SK-N-SH (cell line): ENCODE data around the gene TBC1D17. TPM values are rescaled to one million over a fixed set of nuclear protein-coding genes. Genes with fewer than 3 reads are reported as not detected.
A peak's percentile ranks its signal among the peaks of the same experiment; 100 is the strongest.

Experiments used
- CTCF ChIA-PET: fragments of 300-600, 350-600 bp; formaldehyde crosslinking; extraction: SDS; loops from one replicate; lab custom pipeline; 2021; lab: Yijun Ruan, JAX
- POLR2A ChIA-PET: fragments of 350-600 bp; sonication (Branson Sonifier 250); formaldehyde crosslinking; extraction: SDS; loops from one replicate; lab custom pipeline; 2020; ENCODE audit warnings: antibody characterized with exemption, inconsistent platforms; lab: Yijun Ruan, JAX
- DNase-seq: peaks from one replicate; pipeline ENCODE4 v3.0.0; 2012
- H2AFZ ChIP-seq: fragments of 200-600 bp; sonication (generic); 2 replicates; pipeline ENCODE4 v1.8.1; 2016; ENCODE audit warnings: antibody characterized with exemption, mild to moderate bottlenecking, low read depth
- H3F3A ChIP-seq: fragments of 200-600 bp; sonication (generic); replicated peaks from 2 replicates; pipeline ENCODE3; 2016; ENCODE audit warnings: antibody characterized with exemption, mild to moderate bottlenecking; ENCODE audit not compliant: insufficient read depth
- H3K27ac ChIP-seq, 2 experiments: fragments of 200-500 bp in 1 of 2; fragments of 200-600 bp in 1 of 2; sonication (Bioruptor generic) in 1 of 2; sonication (generic), shearing (Covaris generic) in 1 of 2; 2 replicates each; pipeline versions ENCODE4 v1.5.1 to v1.6.1; 2014 to 2016; ENCODE audit warnings: low read depth in 2 of 2, inconsistent platforms in 1 of 2, low read length in 1 of 2, mild to moderate bottlenecking in 1 of 2, mixed read lengths in 1 of 2
- H3K27me3 ChIP-seq: fragments of 200-600 bp; sonication (generic), shearing (Covaris generic); 2 replicates; pipeline ENCODE4 v1.6.1; 2016; ENCODE audit warnings: mixed run types; ENCODE audit not compliant: insufficient read depth
- H3K36me3 ChIP-seq, 2 experiments: fragments of 200-500 bp in 1 of 2; fragments of 200-600 bp in 1 of 2; sonication (Bioruptor generic) in 1 of 2; sonication (generic) in 1 of 2; replicated peaks in 1 of 2; 2 replicates each; pipeline versions ENCODE3 to v1.5.1; 2014 to 2016; ENCODE audit warnings: low read length in 1 of 2, mild to moderate bottlenecking in 1 of 2; ENCODE audit not compliant: insufficient read depth in 2 of 2, control insufficient read depth in 1 of 2
- H3K4me1 ChIP-seq, 2 experiments: fragments of 200-500 bp in 1 of 2; fragments of 200-600 bp in 1 of 2; sonication (Bioruptor generic) in 1 of 2; sonication (generic), shearing (Covaris generic) in 1 of 2; 2 replicates each; pipeline versions ENCODE4 v1.5.1 to v1.6.1; 2014 to 2016; ENCODE audit warnings: low read depth in 1 of 2, low read length in 1 of 2, mixed run types in 1 of 2; ENCODE audit not compliant: insufficient read depth in 2 of 2, control insufficient read depth in 1 of 2
- H3K4me2 ChIP-seq: fragments of 200-600 bp; sonication (generic), shearing (Covaris generic); 2 replicates; pipeline ENCODE4 v1.6.1; 2017; ENCODE audit warnings: mixed run types
- H3K4me3 ChIP-seq, 2 experiments: fragments of 200-500 bp in 1 of 2; fragments of 200-600 bp in 1 of 2; sonication (Bioruptor generic) in 1 of 2; sonication (generic), shearing (Covaris generic) in 1 of 2; 2 replicates each; pipeline versions ENCODE4 v1.5.1 to v1.8.1; 2014 to 2016; ENCODE audit warnings: low read depth in 2 of 2, inconsistent platforms in 1 of 2, low read length in 1 of 2, mild to moderate bottlenecking in 1 of 2, mixed read lengths in 1 of 2, moderate library complexity in 1 of 2
- H3K79me2 ChIP-seq: fragments of 200-600 bp; sonication (generic); 2 replicates; pipeline ENCODE4 v1.8.1; 2017; ENCODE audit warnings: mild to moderate bottlenecking; ENCODE audit not compliant: insufficient read depth
- H3K9ac ChIP-seq: fragments of 200-600 bp; sonication (generic); 2 replicates; pipeline ENCODE4 v1.6.1; 2017; ENCODE audit warnings: mixed run types
- H3K9me2 ChIP-seq: fragments of 200-600 bp; sonication (generic); 2 replicates; pipeline ENCODE4 v1.6.1; 2017; ENCODE audit warnings: mixed run types
- H3K9me3 ChIP-seq: fragments of 200-600 bp; sonication (generic); 2 replicates; pipeline ENCODE4 v1.6.1; 2017; ENCODE audit warnings: mixed run types, mild to moderate bottlenecking, moderate library complexity
- H4K20me1 ChIP-seq: fragments of 200-600 bp; sonication (generic); 2 replicates; pipeline ENCODE4 v1.6.1; 2017; ENCODE audit warnings: mild to moderate bottlenecking, mixed run types; ENCODE audit not compliant: insufficient read depth
- CHD2 ChIP-seq: fragments of 150-350 bp; IDR thresholded peaks from 2 replicates; pipeline ENCODE4 v1.6.1; 2018; ENCODE audit warnings: low read length; ENCODE audit not compliant: partially characterized antibody
- EP300 ChIP-seq, 2 experiments: IDR thresholded peaks; 2 replicates each; pipeline versions ENCODE4 v1.4.0 to v1.6.1; 2012; ENCODE audit warnings: borderline replicate concordance in 1 of 2, low read depth in 1 of 2, low read length in 1 of 2
- FOSL2 ChIP-seq: IDR thresholded peaks from 2 replicates; pipeline ENCODE4 v1.4.0; 2012; ENCODE audit warnings: low read depth, mild to moderate bottlenecking, moderate library complexity, borderline replicate concordance
- GATA2 ChIP-seq: sonication (generic); formaldehyde crosslinking; IDR thresholded peaks from 2 replicates; pipeline ENCODE4 v1.5.0; 2020; ENCODE audit warnings: mild to moderate bottlenecking, missing genetic modification reagents
- IRF3 ChIP-seq: fragments of 150-350 bp; IDR thresholded peaks from 2 replicates; pipeline ENCODE4 v1.6.1; 2016; ENCODE audit warnings: mild to moderate bottlenecking, low read depth, low read length
- JUND ChIP-seq: IDR thresholded peaks from 2 replicates; pipeline ENCODE4 v1.4.0; 2012
- MXI1 ChIP-seq: IDR thresholded peaks from 2 replicates; pipeline ENCODE4 v1.6.1; 2012; ENCODE audit warnings: mild to moderate bottlenecking, low read depth, low read length, improper control_type of control experiment
- YY1 ChIP-seq: IDR thresholded peaks from 2 replicates; pipeline ENCODE4 v1.4.0; 2012; ENCODE audit warnings: low read depth, mild to moderate bottlenecking
- ZBTB33 ChIP-seq: IDR thresholded peaks from 2 replicates; pipeline ENCODE4 v1.4.0; 2012; ENCODE audit warnings: low read depth, borderline replicate concordance
- WGBS: methylation state at CpG from one replicate; pipeline ENCODE4 v1.1.6; 2017; ENCODE audit warnings: low lambda C conversion rate; 5-methylcytosine and 5-hydroxymethylcytosine counted together
- polyA plus RNA-seq, 3 experiments: library from polyadenylated mRNA; depleted of rRNA; stranded (reverse); fragments of >200 nt; gene quantifications; 2 replicates each; pipeline ENCODE4 v1.2.3, GENCODE V29; 2012

Gene TBC1D17
- polyA plus RNA-seq, 1 of the 3 experiments (the other 2 are of a cell fraction), result 28.3 TPM

DNA sequence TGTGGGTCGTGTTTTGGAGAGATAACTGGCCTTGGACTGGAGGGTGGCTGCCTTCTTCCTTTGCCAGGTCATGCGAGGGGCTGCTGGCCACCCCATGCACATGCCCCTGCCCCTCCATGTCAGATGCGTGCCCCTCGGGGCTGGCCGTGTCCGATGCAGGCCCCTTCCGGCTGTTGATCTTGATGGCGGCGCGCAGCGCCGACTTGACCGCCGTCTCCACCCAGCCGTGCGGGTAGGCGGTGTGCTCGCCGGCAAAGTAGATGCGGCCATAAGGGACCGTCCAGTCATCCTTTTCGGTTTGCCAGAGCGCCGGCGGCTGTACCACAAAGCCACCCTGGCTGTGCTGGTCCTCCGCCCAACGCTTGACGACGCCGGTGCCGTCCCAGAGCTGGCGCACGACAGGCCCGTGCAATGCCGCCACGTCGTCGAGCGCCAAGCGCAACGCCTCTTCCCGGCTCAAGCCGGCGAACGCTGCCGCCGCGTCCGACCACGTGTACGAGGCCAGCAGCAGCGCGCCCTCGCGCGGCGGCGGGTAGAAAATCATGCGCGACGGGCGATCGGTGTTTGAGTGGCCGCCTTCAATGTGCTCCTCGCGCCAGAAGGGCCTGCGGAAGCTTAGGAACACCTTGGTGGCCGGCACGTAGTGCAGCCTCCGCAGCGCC lies 12.3 kb downstream of the TBC1D17 start (continued):
- no peak for TF ChIP-seq YY1
- TF ChIP-seq EP300 (IDR thresholded peaks at IDR 0.05; ENCODE audit: borderline replicate concordance in 1 of 2, low read depth in 1 of 2, low read length in 1 of 2), result no peak
- no peak for TF ChIP-seq GATA2 (CRISPR knock-in tag)
- TF ChIP-seq FOSL2, result no peak
- TF ChIP-seq MXI1, result peak; percentile 86
- no peak for TF ChIP-seq ZBTB33
- no peak for TF ChIP-seq IRF3

- CTCF ChIA-PET, result interaction anchor here (0.6 to 1.6 kb wide), 15 partner anchors 9 to 90 kb away, joined by 3 to 12 read pairs (median 4); partner anchors contain the start of genes AKT1S1, ATF5, NUP62 and TBC1D17
- Histone ChIP-seq H3F3A (peaks cover 8% of the 10 kb centered on the region), H3K36me3 (peaks cover 0 to 4% of the 10 kb centered on the region in 2 experiments), H2AFZ (no peak overlapping the region), H3K9me2 (no peaks in the 10 kb centered on the region), H3K9ac (no peak overlapping the region), H3K4me1 (peaks cover 0 to 13% of the 10 kb centered on the region in 2 experiments; a peak in 1 of 4 replicates), H3K9me3 (no peaks in the 10 kb centered on the region), H3K4me3 (peak overlapping the region; percentile 33 to 43; a peak in 2 of 4 replicates), H3K27ac (peak overlapping the region in 1 of 2 experiments; percentile 44; a peak in 1 of 4 replicates), H3K27me3 (no peaks in the 10 kb centered on the region), H3K79me2 (no peaks in the 10 kb centered on the region), H4K20me1 (no peaks in the 10 kb centered on the region), H3K4me2 (peak overlapping the region; percentile 47)
- DNase-seq, result peak; percentile 93
- 38% methylated on average over 25 of the region's 69 CpGs for WGBS
- no peak for TF ChIP-seq JUND
- no peak for TF ChIP-seq GATA2 (CRISPR knock-in tag)
- no peak for TF ChIP-seq CHD2
- POLR2A ChIA-PET, result interaction anchor here (0.7 to 1.8 kb wide), 5 partner anchors 9 to 214 kb away, joined by 3 to 9 read pairs (median 3); partner anchors contain the start of genes AKT1S1, ATF5, NUP62 and TBC1D17
Observed at GRCh38 chr19:49890349-49891311, 13.1 kb downstream of the TBC1D17 start.
